Mammary epithelial cell (primary cell): ENCODE results near the gene EFNA5.

ENCODE experiments used
- CTCF ChIP-seq, 2 donors: IDR thresholded peaks in 1 of 2; conservative IDR thresholded peaks in 1 of 2; 2 replicates each; pipeline ENCODE4 v1.5.1; 2011 to 2012; ENCODE audit warnings: inconsistent platforms in 2 of 2, low read length in 2 of 2, mild to moderate bottlenecking in 2 of 2, control low read depth in 1 of 2, low read depth in 1 of 2; ENCODE audit not compliant: insufficient read depth in 1 of 2; ENCODE audit errors: extremely low read depth in 1 of 2
- EZH2 ChIP-seq: IDR thresholded peaks from 2 replicates; pipeline ENCODE4 v1.6.1; 2012; ENCODE audit warnings: low read length, inconsistent platforms, borderline replicate concordance

- TF ChIP-seq CTCF (conservative IDR thresholded peaks at IDR 0.05 in 1 of 2, IDR thresholded peaks at IDR 0.05 in 1 of 2; ENCODE audit: extremely low read depth in 1 of 2, insufficient read depth in 1 of 2, low read depth in 1 of 2, low read length in 2 of 2) (no peak), EZH2 (no peak)
These were observed 29.7 kb upstream of the EFNA5 start for GRCh38 chr5:107700481-107700880.
